SU-DHL-6 (cell line): ENCODE data around the gene ZNF442.

Experiments
- CTCF ChIP-seq: fragments of 200-600 bp; sonication (generic); IDR thresholded peaks from one replicate; pipeline ENCODE4 v1.5.1; 2017; ENCODE audit warnings: antibody characterized with exemption, mild to moderate bottlenecking, low read length, moderate library complexity; ENCODE audit not compliant: insufficient read depth, poor library complexity, severe bottlenecking
- EZH2phosphoT487 ChIP-seq: fragments of 200-600 bp; sonication (generic), shearing (Covaris generic); conservative IDR thresholded peaks from 2 replicates; pipeline ENCODE4 v1.6.1; 2018; ENCODE audit warnings: mild to moderate bottlenecking, antibody characterized with exemption, low read length, moderate library complexity, mixed read lengths

GRCh38 chr19:12350185-12350889, 15.1 kb downstream of the ZNF442 start:
- TF ChIP-seq CTCF (no peak), EZH2phosphoT487 (no peak)
